Loucy (cell line): ENCODE results near the gene NUDT1.

Experiments
- H2AFZ ChIP-seq: fragments of 200-600 bp; sonication (generic); 2 replicates; pipeline ENCODE4 v1.6.0; 2016; ENCODE audit warnings: antibody characterized with exemption, mild to moderate bottlenecking, low read length, moderate library complexity
- H3F3A ChIP-seq: fragments of 200-600 bp; 2 replicates; pipeline ENCODE4 v1.6.0; 2016; ENCODE audit warnings: antibody characterized with exemption, low read depth, mild to moderate bottlenecking
- H3K27me3 ChIP-seq: fragments of 200-600 bp; sonication (generic); 2 replicates; pipeline ENCODE4 v1.6.1; 2014; ENCODE audit warnings: low read length, mild to moderate bottlenecking; ENCODE audit not compliant: insufficient read depth, poor library complexity, severe bottlenecking
- H3K36me3 ChIP-seq: fragments of 200-600 bp; sonication (generic); 2 replicates; pipeline ENCODE4 v1.6.1; 2016; ENCODE audit warnings: low read length; ENCODE audit not compliant: insufficient read depth
- H3K4me1 ChIP-seq: fragments of 200-600 bp; sonication (generic); 2 replicates; pipeline ENCODE4 v1.5.1; 2014; ENCODE audit warnings: low read length, mild to moderate bottlenecking; ENCODE audit not compliant: insufficient read depth, poor library complexity, severe bottlenecking
- H3K4me2 ChIP-seq: fragments of 200-600 bp; sonication (generic); 2 replicates; pipeline ENCODE4 v1.6.0; 2014; ENCODE audit warnings: antibody characterized with exemption, low read length, low read depth, mild to moderate bottlenecking; ENCODE audit not compliant: poor library complexity, severe bottlenecking
- H3K4me3 ChIP-seq: fragments of 200-600 bp; sonication (generic); 2 replicates; pipeline ENCODE4 v1.5.1; 2014; ENCODE audit warnings: low read length, mild to moderate bottlenecking, mixed read lengths; ENCODE audit not compliant: poor library complexity, severe bottlenecking
- H3K79me2 ChIP-seq: fragments of 200-600 bp; sonication (generic); 2 replicates; pipeline ENCODE4 v1.6.1; 2014; ENCODE audit warnings: low read length; ENCODE audit not compliant: insufficient read depth
- H3K9ac ChIP-seq: fragments of 200-600 bp; sonication (generic); 2 replicates; pipeline ENCODE4 v1.6.0; 2014; ENCODE audit warnings: mild to moderate bottlenecking, low read depth, low read length, moderate library complexity; ENCODE audit not compliant: poor library complexity, severe bottlenecking
- H3K9me2 ChIP-seq: fragments of 200-600 bp; sonication (generic); replicated peaks from 2 replicates; pipeline ENCODE4 v1.6.1; 2016; ENCODE audit warnings: low read depth, low read length, mixed read lengths
- H3K9me3 ChIP-seq: fragments of 200-600 bp; sonication (generic); 2 replicates; pipeline ENCODE4 v1.6.1; 2014; ENCODE audit warnings: mild to moderate bottlenecking, antibody characterized with exemption, low read length, low read depth; ENCODE audit not compliant: insufficient read depth
- H4K20me1 ChIP-seq: fragments of 200-600 bp; sonication (generic); 2 replicates; pipeline ENCODE4 v1.6.0; 2014; ENCODE audit warnings: antibody characterized with exemption, low read length, mild to moderate bottlenecking; ENCODE audit not compliant: insufficient read depth, poor library complexity, severe bottlenecking
- EZH2phosphoT487 ChIP-seq: fragments of 200-600 bp; IDR thresholded peaks from 2 replicates; pipeline ENCODE4 v1.6.1; 2018; ENCODE audit warnings: antibody characterized with exemption, mild to moderate bottlenecking, moderate library complexity, borderline replicate concordance
- TF ChIP-seq, protein P1 (sequence below): fragments of 200-600 bp; sonication (generic); conservative IDR thresholded peaks from 2 replicates; pipeline ENCODE4 v1.5.1; 2014; ENCODE audit warnings: mild to moderate bottlenecking, antibody characterized with exemption, low read length

Gene NUDT1

DNA sequence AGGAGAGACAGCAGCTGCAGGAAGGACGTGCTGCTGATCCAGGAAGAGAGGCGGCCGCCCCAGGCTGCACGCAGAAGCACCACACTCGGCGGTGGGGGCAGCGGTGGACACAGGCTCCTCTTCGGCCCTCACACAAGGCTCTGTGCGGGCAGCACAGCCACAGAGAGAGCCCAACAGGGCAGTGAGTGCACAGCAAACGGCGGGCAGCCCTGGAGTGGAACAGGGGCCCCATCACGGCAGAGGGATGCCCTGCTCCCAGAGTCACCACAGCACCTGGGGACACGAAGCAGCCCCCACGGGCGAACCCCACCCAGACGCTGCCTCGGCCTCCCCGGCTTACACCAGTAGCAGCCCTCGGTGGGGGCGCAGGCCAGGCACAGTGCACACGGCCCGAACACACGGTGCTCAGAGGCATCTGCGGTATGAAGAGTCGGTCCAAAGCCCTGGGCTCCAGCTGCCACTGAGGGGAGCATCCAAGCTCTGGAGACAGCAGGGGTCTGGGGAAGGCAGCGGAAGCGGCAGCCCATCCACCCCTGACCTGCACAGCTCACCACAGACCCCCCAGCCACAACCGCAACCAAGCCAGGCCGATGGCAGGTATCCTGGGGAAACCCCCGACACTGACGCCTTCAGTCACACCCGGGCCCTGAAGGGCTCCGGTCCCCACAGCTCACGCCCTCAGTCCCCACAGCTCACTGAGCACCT is 16.8 kb downstream of the NUDT1 start:
- Histone ChIP-seq H2AFZ (no peak overlapping the region), H4K20me1 (no peaks in the 10 kb centered on the region), H3K9ac (no peak overlapping the region), H3K4me1 (no peaks in the 10 kb centered on the region), H3K9me3 (no peaks in the 10 kb centered on the region), H3K79me2 (no peaks in the 10 kb centered on the region), H3K4me2 (no peak overlapping the region), H3K4me3 (no peak overlapping the region), H3K36me3 (no peaks in the 10 kb centered on the region; the same call in 1 of the 2 replicates), H3F3A (no peaks in the 10 kb centered on the region), H3K27me3 (no peaks in the 10 kb centered on the region), H3K9me2 (no peaks in the 10 kb centered on the region)
- no peak for TF ChIP-seq EZH2phosphoT487
- TF ChIP-seq, protein P1, sequence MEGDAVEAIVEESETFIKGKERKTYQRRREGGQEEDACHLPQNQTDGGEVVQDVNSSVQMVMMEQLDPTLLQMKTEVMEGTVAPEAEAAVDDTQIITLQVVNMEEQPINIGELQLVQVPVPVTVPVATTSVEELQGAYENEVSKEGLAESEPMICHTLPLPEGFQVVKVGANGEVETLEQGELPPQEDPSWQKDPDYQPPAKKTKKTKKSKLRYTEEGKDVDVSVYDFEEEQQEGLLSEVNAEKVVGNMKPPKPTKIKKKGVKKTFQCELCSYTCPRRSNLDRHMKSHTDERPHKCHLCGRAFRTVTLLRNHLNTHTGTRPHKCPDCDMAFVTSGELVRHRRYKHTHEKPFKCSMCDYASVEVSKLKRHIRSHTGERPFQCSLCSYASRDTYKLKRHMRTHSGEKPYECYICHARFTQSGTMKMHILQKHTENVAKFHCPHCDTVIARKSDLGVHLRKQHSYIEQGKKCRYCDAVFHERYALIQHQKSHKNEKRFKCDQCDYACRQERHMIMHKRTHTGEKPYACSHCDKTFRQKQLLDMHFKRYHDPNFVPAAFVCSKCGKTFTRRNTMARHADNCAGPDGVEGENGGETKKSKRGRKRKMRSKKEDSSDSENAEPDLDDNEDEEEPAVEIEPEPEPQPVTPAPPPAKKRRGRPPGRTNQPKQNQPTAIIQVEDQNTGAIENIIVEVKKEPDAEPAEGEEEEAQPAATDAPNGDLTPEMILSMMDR: no peak

DNA sequence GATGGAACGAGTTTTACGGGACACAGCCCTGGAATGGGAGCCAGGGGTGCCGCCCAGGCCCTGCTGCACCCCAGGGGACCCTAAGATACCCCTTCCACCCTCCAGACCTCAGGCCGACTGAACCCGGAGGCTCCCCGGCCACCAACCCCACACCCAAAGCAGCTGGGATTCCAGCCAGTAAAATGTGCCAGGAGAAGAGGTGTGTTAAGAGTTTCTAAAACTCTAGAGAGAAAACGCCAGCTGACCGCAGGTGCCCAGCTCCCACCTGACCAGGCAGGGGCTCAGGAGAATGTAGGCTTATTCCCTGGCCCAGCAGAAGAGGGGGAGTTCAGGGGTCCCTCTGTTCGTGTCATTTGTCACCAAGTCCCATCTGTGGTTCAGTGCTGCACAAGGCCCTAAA is 17.5 kb downstream of the NUDT1 start:
- Histone ChIP-seq H4K20me1 (no peaks in the 10 kb centered on the region), H3K9me2 (no peaks in the 10 kb centered on the region), H3K9ac (no peak overlapping the region), H3K9me3 (no peaks in the 10 kb centered on the region), H3K27me3 (no peaks in the 10 kb centered on the region), H3K4me2 (no peak overlapping the region), H3F3A (no peaks in the 10 kb centered on the region), H2AFZ (no peak overlapping the region), H3K79me2 (no peaks in the 10 kb centered on the region), H3K4me3 (no peak overlapping the region), H3K36me3 (no peaks in the 10 kb centered on the region; the same call in 1 of the 2 replicates), H3K4me1 (no peaks in the 10 kb centered on the region)
- TF ChIP-seq, protein P1: no peak
- no peak for TF ChIP-seq EZH2phosphoT487

DNA sequence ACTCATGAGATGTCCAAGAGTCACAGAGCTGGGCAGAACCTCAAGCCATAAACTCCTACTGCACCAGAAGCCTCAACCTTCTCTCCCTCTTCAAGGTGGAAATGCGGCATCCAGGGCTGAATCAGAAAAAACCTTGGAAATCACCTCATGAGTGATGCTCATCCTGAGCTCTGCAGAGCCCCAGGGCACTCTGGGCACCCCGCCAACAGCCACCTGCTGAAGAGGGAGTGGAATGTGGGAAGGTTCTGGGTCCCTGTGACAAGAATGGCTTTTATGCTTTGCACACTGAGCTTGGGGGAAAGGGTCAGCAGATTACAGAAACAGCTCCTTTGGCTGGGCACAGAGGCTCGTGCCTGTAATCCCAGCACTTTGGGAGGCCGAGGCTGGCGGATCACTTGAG is 18.8 kb downstream of the NUDT1 start:
- Histone ChIP-seq H3K9me3 (no peaks in the 10 kb centered on the region), H4K20me1 (no peaks in the 10 kb centered on the region), H2AFZ (no peak overlapping the region), H3K9ac (no peak overlapping the region), H3K9me2 (no peaks in the 10 kb centered on the region), H3K4me1 (no peaks in the 10 kb centered on the region), H3K4me3 (no peak overlapping the region), H3K79me2 (no peaks in the 10 kb centered on the region), H3F3A (no peaks in the 10 kb centered on the region), H3K27me3 (no peaks in the 10 kb centered on the region), H3K4me2 (no peak overlapping the region), H3K36me3 (no peaks in the 10 kb centered on the region; the same call in 1 of the 2 replicates)
- TF ChIP-seq, protein P1: no peak
- no peak for TF ChIP-seq EZH2phosphoT487
